CD4-positive, alpha-beta T cell (primary cell): ENCODE results near the gene CALHM2. TPM values are rescaled to one million over a fixed set of nuclear protein-coding genes. Genes with fewer than 3 reads are reported as not detected.

Experiments used
- ATAC-seq: fragments of 200-7000 bp; cut with Tn5 transposase; one replicate; pipeline ENCODE4 v1.10.0; 2022; ENCODE audit warnings: mild to moderate bottlenecking; ENCODE audit not compliant: poor library complexity
- CTCF ChIA-PET: fragments of 350-600 bp; sonication (Branson Sonifier 250); formaldehyde crosslinking; loops from one replicate; lab custom pipeline; 2021; ENCODE audit warnings: antibody characterized with exemption, inconsistent platforms; lab: Charles Lee
- POLR2A ChIA-PET: fragments of 350-600 bp; sonication (Branson Sonifier 250); formaldehyde crosslinking; loops from one replicate; lab custom pipeline; 2021; ENCODE audit warnings: antibody characterized with exemption, inconsistent platforms; lab: Charles Lee
- DNase-seq, 14 experiments: peaks; one replicate each; pipeline ENCODE4 v3.0.0-alpha.2; 2013 to 2020; ENCODE audit warnings: mixed read lengths in 2 of 14
- H3K27ac ChIP-seq, 2 donors: one replicate each; pipeline versions ENCODE4 v1.5.1 to v1.7.0; 2013; ENCODE audit warnings: low read length in 2 of 2, low read depth in 1 of 2, mild to moderate bottlenecking in 1 of 2
- H3K27me3 ChIP-seq, 2 experiments: 1 replicate in 1 of 2; 2 replicates in 1 of 2; pipeline versions ENCODE4 v1.6.1 to v1.7.0; 2013; ENCODE audit warnings: low read length in 2 of 2, control low read depth in 1 of 2, mild to moderate bottlenecking in 1 of 2, moderate library complexity in 1 of 2; ENCODE audit not compliant: insufficient read depth in 2 of 2, control insufficient read depth in 1 of 2
- H3K36me3 ChIP-seq: one replicate; pipeline ENCODE4 v1.6.1; 2013; ENCODE audit warnings: low read length, control low read depth; ENCODE audit not compliant: insufficient read depth
- H3K4me1 ChIP-seq: one replicate; pipeline ENCODE4 v1.6.1; 2013; ENCODE audit warnings: low read length, control low read depth; ENCODE audit not compliant: insufficient read depth
- H3K4me3 ChIP-seq: one replicate; pipeline ENCODE4 v1.5.1; 2013; ENCODE audit warnings: mild to moderate bottlenecking, low read length, moderate library complexity
- H3K9me3 ChIP-seq, 2 experiments: 1 replicate in 1 of 2; 2 replicates in 1 of 2; pipeline versions ENCODE4 v1.6.1 to v1.7.0; 2013; ENCODE audit warnings: low read length in 2 of 2, mild to moderate bottlenecking in 2 of 2, control low read depth in 1 of 2, moderate library complexity in 1 of 2; ENCODE audit not compliant: control insufficient read depth in 1 of 2, insufficient read depth in 1 of 2
- H3K27ac Mint-ChIP-seq: one replicate; pipeline ENCODE4 v1.8.0; 2020; ENCODE audit warnings: mixed read lengths
- H3K27me3 Mint-ChIP-seq: one replicate; pipeline ENCODE4 v1.8.0; 2021; ENCODE audit warnings: mixed read lengths
- H3K36me3 Mint-ChIP-seq: one replicate; pipeline ENCODE4 v1.8.0; 2021; ENCODE audit warnings: low read depth, mixed read lengths
- H3K4me1 Mint-ChIP-seq: one replicate; pipeline ENCODE4 v1.8.0; 2021; ENCODE audit warnings: low read depth, mixed read lengths
- H3K4me3 Mint-ChIP-seq: one replicate; pipeline ENCODE4 v1.8.0; 2020; ENCODE audit warnings: mild to moderate bottlenecking, mixed read lengths
- H3K9me3 Mint-ChIP-seq: one replicate; pipeline ENCODE4 v1.8.0; 2020; ENCODE audit warnings: mixed read lengths
- intact Hi-C, 2 experiments: fragments of 100-400 bp; cut with DNase I in 1 of 2; cut with micrococcal nuclease in 1 of 2; formaldehyde crosslinking; loops; one replicate each; pipeline versions ENCODE4 v1.15.1 to v1.9.0; 2023 to 2025; cut with DNase I, micrococcal nuclease
- total RNA-seq, 174 experiments: library from RNA in 2 of 174; stranded (reverse) in 2 of 174; gene quantifications; one replicate each; pipeline ENCODE4 v1.2.3 and lab custom pipeline; 2021 to 2026
- TF ChIP-seq, protein P1 (sequence below): fragments of 200-600 bp; IDR thresholded peaks from one replicate; pipeline ENCODE4 v1.8.0; 2022; ENCODE audit warnings: antibody characterized with exemption, mild to moderate bottlenecking

CALHM2 gene
- total RNA-seq, 2 experiments from 2014 or later = 3.1 to 4.0 TPM

DNA sequence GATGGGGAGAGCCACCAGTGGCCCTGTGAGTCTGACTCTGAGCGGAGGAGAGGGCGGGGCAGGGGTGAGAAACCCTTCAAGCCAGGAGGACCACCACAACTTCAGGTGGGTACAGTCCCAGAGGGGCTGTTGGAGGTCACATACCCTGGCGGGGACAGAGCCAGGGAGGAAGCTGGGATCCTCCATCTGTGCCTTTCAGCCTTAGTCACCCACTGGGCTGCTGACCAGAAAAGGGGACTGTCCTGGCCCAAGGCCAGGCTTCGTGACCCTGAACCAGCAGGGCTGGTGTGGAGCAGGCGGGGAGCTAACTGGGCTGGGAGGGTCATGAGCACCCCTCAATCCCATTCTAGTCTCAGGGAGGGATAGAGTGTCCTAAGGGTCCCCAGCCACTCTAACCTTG is 28.4 kb upstream of the CALHM2 start:
- Mint-ChIP-seq H3K36me3 (no peaks in the 10 kb centered on the region), H3K4me1 (peaks cover 5% of the 10 kb centered on the region), H3K4me3 (no peak overlapping the region), H3K27me3 (no peaks in the 10 kb centered on the region), H3K9me3 (no peaks in the 10 kb centered on the region), H3K27ac (no peak overlapping the region)
- POLR2A ChIA-PET = no interaction called here
- Histone ChIP-seq H3K9me3 (no peaks in the 10 kb centered on the region), H3K4me1 (peaks cover 13% of the 10 kb centered on the region), H3K27ac (no peak overlapping the region), H3K27me3 (no peaks in the 10 kb centered on the region), H3K4me3 (no peak overlapping the region), H3K36me3 (no peaks in the 10 kb centered on the region)
- CTCF ChIA-PET = interaction anchor here (1.0 kb wide), 1 partner anchor 54 kb away, joined by 3 read pairs; no protein-coding TSS in a partner anchor
- ATAC-seq (no peak), DNase-seq (no peak)
- intact Hi-C loops = loop anchor here in 1 of 2 experiments (5.0 kb wide), 1 partner anchor 33 kb away; no protein-coding TSS in a partner anchor
- TF ChIP-seq, protein P1, sequence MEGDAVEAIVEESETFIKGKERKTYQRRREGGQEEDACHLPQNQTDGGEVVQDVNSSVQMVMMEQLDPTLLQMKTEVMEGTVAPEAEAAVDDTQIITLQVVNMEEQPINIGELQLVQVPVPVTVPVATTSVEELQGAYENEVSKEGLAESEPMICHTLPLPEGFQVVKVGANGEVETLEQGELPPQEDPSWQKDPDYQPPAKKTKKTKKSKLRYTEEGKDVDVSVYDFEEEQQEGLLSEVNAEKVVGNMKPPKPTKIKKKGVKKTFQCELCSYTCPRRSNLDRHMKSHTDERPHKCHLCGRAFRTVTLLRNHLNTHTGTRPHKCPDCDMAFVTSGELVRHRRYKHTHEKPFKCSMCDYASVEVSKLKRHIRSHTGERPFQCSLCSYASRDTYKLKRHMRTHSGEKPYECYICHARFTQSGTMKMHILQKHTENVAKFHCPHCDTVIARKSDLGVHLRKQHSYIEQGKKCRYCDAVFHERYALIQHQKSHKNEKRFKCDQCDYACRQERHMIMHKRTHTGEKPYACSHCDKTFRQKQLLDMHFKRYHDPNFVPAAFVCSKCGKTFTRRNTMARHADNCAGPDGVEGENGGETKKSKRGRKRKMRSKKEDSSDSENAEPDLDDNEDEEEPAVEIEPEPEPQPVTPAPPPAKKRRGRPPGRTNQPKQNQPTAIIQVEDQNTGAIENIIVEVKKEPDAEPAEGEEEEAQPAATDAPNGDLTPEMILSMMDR = no peak

DNA sequence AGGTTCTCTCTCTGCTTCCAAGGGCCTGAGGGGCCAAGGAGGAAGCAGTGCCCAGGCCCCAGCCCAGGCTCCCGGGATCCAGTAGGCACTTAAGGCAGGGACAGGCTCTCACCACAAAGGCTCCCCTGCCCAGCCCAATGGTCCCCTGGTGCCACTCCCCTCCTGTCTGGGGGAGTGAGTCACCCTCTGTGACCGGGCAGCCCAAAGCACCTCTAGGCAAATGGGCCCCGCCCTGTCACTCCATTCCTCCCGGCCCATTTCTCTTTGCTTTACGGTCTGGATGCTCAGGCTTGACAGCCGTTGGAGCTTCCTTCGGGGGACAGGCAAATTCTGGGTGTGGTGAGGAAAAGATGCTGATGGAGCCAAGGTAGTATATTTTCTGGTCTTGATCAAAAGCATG is 27.0 kb upstream of the CALHM2 start, which contains the start of gene CALHM3:
CALHM3 (minus strand) TSS at position 106 of the 400 bp plus-strand sequence. CDS start 208 bp downstream, outside the sequence.
- Histone ChIP-seq H3K27ac (no peak within 1 kb of the TSS), H3K9me3 (no peaks in the 10 kb centered on the region), H3K4me3 (no peak within 1 kb of the TSS), H3K36me3 (no peaks in the 10 kb centered on the region), H3K27me3 (no peaks in the 10 kb centered on the region), H3K4me1 (peaks cover 16% of the 10 kb centered on the region)
- DNase-seq = no peak
- ChIA-PET POLR2A (no interaction called here), CTCF (no interaction called here)
- no peak within 1 kb of the TSS for H3K4me3 Mint-ChIP-seq
- intact Hi-C loops = loop anchor here in 1 of 2 experiments (2.0 kb wide), 1 partner anchor 22 kb away; no protein-coding TSS in a partner anchor
- H3K36me3 Mint-ChIP-seq = no peaks in the 10 kb centered on the region
- H3K27ac Mint-ChIP-seq = no peak within 1 kb of the TSS
- peaks cover 5% of the 10 kb centered on the region for H3K4me1 Mint-ChIP-seq
- no peaks in the 10 kb centered on the region for H3K27me3 Mint-ChIP-seq
- ATAC-seq = no peak
- no peaks in the 10 kb centered on the region for H3K9me3 Mint-ChIP-seq
- TF ChIP-seq, protein P1 = no peak

DNA sequence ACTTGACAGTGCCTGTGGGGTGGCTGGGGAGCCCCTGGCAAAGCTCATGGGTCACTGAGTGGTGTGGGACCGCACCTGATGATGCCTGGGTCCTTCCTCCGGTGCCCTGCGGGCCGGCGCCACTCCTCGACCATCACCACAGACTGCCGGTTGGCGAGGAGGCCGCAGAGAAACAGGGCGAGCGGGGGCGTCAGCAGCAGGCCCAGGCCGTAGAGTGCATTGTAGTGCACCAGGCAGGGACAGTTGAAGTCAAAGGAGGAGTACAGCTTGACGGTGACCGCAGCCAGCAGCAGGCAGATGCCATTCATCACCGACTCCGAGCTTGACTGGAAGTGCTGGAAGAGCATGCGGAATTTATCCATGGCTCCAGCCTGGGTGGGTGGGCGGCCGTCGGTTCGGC is 26.5 kb upstream of the CALHM2 start:
- Histone ChIP-seq H3K4me3 (no peak overlapping the region), H3K9me3 (no peaks in the 10 kb centered on the region), H3K27ac (no peak overlapping the region), H3K4me1 (peaks cover 16% of the 10 kb centered on the region), H3K27me3 (no peaks in the 10 kb centered on the region), H3K36me3 (no peaks in the 10 kb centered on the region)
- CTCF ChIA-PET = no interaction called here
- H3K27me3 Mint-ChIP-seq = no peaks in the 10 kb centered on the region
- POLR2A ChIA-PET = no interaction called here
- H3K4me1 Mint-ChIP-seq = peaks cover 5% of the 10 kb centered on the region
- ATAC-seq (no peak), DNase-seq (no peak)
- no peaks in the 10 kb centered on the region for H3K9me3 Mint-ChIP-seq
- TF ChIP-seq, protein P1 = no peak
- H3K36me3 Mint-ChIP-seq = no peaks in the 10 kb centered on the region
- H3K27ac Mint-ChIP-seq = no peak overlapping the region
- H3K4me3 Mint-ChIP-seq = no peak overlapping the region
- intact Hi-C loops = loop anchor here in 1 of 2 experiments (2.0 kb wide), 1 partner anchor 22 kb away; no protein-coding TSS in a partner anchor
